Measurements from ENCODE around the gene ASTN2.
A peak's percentile ranks its signal among the peaks of the same experiment; 100 is the strongest.
"Not testable (repeated sequence)": the region's sequence is repeated elsewhere in the genome, so short reads cannot be mapped to it uniquely, and the experiment has no call there.

Gene ASTN2

DNA sequence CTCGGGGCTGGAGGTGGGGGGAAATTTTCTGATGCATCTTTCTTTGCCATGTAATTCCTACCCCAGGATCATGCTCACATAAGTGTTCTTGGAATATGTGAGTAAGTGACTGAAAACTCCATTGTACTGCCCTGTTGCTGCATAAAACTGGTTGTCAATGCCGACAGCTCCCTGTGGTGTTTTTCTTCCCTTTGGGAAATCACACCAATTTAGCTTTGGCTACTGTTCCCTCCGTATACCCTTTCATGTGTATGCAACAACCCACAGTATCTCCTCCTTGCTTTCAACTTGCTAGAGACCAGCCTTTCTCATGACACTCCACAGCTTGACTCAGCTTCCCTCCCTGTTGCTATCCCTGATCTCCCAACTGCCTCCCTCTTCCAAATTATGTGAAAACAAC lies 487.1 kb downstream of the ASTN2 start:
- no peak for TF ChIP-seq CTCF (IDR thresholded peaks at IDR 0.05; ENCODE audit: low read depth, low read length)
- H3K4me3 ChIP-seq (ENCODE audit: low read depth, low read length), result no peak overlapping the region

DNA sequence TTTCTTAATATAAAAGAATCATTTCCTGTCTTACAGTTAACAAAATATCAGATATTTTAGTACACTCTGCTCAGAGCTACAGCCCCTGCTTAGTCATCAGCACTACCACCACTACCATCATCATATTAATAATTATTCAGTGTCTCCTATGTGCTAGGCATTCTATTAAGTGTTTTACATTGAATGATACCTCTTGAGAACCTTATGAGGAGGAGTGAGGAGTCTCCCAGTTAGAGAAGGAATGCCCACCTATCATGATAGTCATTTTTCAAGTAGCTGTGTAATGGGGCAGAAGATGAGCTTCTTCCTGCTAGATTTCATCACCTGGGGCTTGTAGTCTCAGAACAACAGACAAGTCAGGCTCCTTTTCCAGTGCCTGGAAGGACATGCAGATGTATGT lies 489.7 kb downstream of the ASTN2 start:
- TF ChIP-seq CTCF (IDR thresholded peaks at IDR 0.05; ENCODE audit: low read depth, low read length), result no peak
- H3K4me3 ChIP-seq (ENCODE audit: low read depth, low read length), result no peak overlapping the region

DNA sequence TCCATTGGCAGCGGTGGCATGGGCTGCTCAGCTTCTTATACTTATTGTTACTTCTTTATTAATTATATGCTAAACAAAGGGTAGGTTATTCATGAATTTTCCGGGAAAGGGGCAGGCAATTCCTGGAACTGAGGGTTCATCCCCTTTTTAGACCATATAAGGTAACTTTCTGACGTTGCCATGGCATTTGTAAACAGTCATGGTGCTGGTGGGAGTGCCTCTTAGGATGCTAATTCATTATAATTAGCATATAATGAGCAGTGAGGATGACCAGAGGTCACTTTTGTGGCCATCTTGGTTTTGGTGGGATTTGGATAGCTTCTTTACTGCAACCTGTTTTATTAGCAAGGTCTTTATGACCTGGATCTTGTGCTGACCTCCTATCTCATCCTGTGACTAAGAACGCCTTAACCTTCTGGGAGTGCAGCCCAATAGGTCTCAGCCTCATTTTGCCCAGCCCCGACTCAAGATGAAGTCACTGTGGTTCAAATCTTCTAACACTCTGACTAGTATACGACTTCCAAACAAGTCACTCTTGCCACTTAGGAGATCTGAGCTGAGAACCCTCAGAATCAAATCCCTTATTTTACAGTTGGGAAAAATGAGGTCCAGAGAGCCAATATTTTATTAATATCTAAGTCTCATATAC lies 490.3 kb downstream of the ASTN2 start:
- TF ChIP-seq CTCF (IDR thresholded peaks at IDR 0.05; ENCODE audit: low read depth, low read length), result no peak

GRCh38 chr9:116917895-116918508 lies 496.9 kb downstream of the ASTN2 start:
- H3K4me3 ChIP-seq (ENCODE audit: low read depth, low read length), result not testable (repeated sequence)

More for the DNA sequence above, 490.3 kb downstream of the ASTN2 start:
- no peak overlapping the region for H3K4me3 ChIP-seq (ENCODE audit: low read depth, low read length)

DNA sequence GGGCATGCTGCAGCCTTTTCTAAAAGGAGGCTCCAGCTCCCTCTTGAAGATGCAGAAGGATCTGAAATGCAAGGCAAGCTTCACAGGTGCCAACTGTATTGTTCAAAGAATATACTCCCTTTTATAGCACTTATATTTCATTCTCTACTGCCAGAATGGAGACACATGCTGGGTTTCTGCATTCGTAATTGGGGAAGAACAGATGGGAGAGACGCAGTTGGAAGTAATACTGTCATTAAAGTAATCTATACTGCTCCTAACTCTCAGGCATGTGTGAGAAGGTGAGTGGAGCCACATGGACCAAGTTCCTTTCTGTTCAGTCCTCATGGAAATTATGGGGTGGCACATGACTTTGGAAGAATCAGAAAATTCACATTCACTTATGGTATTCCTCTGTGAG lies 501.3 kb downstream of the ASTN2 start:
- H3K4me3 ChIP-seq (ENCODE audit: low read depth, low read length), result no peak overlapping the region
- TF ChIP-seq CTCF (IDR thresholded peaks at IDR 0.05; ENCODE audit: low read depth, low read length), result no peak

DNA sequence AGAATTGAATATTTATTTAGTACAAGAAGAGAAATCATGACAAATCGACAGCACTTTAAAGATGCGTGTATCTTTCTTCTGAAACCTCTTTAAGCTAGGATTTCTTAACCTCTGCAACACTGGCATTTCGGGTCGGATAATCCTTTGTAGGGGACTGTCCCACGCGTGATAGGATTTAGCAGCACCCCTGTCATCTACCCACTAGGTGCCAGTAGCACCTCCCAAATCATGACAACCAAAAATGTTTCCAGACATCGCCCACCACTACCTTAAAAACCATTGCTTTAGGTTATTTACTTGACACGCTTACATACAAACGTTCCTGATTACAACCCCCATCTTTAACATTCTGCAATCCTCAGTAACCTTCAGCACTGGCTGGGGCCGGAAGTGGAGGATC lies 504.7 kb downstream of the ASTN2 start:
- TF ChIP-seq CTCF (IDR thresholded peaks at IDR 0.05; ENCODE audit: low read depth, low read length), result 0 out of 2 replicates have a peak, but pooled peaks have one; percentile 6
- H3K4me3 ChIP-seq (ENCODE audit: low read depth, low read length), result no peak overlapping the region

DNA sequence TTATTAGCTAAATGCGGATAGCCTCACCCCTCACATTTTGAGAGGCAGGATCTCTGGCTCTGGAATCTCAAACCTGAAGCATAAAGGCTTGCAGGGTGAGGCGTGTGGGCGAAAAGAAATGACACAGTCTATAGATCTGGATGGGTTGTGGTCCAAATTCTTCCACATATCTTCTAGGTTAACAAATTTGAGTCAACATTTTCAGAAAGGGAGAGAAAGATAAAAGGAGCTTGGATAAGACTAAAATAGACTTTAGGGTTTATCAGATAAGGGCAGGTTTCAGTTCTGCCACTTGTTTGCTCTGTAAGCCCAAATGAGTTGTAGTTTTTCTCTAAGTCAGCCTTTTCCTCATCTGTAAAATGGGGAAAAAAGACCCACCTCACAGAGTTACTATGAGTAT lies 506.9 kb downstream of the ASTN2 start:
- no peak for TF ChIP-seq CTCF (IDR thresholded peaks at IDR 0.05; ENCODE audit: low read depth, low read length)
- H3K4me3 ChIP-seq (ENCODE audit: low read depth, low read length), result no peak overlapping the region

DNA sequence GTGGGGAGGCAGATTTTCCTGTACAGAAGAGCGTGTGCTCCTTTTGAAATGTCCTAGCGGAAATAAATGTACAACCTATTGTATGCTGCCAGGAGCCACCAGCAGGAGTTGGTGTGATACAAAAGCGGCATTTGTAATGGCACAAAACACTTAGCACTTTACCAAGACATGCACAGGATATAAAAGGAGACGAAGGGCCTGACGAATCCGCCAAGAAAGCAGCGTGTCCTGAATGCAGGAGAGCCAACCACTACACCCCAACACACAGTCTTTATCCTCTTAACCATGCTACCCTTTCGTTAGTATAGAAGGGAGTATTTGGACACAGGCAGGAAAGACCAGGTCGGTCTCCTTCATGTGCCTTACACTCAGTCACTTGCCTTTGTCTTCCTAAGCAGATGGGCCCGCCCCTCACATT lies 509.7 kb downstream of the ASTN2 start:
- no peak for TF ChIP-seq CTCF (IDR thresholded peaks at IDR 0.05; ENCODE audit: low read depth, low read length)
- H3K4me3 ChIP-seq (ENCODE audit: low read depth, low read length), result no peak overlapping the region
